GM23338 (cell line): Measurements from ENCODE around the gene REG4.

Experiments used
- CTCF ChIP-seq, 2 experiments: fragments of 200-600 bp in 1 of 2; sonication (generic) in 1 of 2; conservative IDR thresholded peaks; 2 replicates each; pipeline versions ENCODE4 v1.5.1 to v1.6.1; 2016 to 2017; ENCODE audit warnings: antibody characterized with exemption in 2 of 2, low read depth in 2 of 2, mild to moderate bottlenecking in 2 of 2, moderate library complexity in 1 of 2
- ETS1 ChIP-seq: IDR thresholded peaks from 2 replicates; pipeline ENCODE4 v1.6.1; 2016; ENCODE audit warnings: antibody characterized with exemption
- EZH2 ChIP-seq: fragments of 200-600 bp; sonication (generic); IDR thresholded peaks from one replicate; pipeline ENCODE4 v1.8.0; 2017; ENCODE audit warnings: antibody characterized with exemption, mild to moderate bottlenecking, low read depth; ENCODE audit not compliant: unreplicated experiment
- EZH2phosphoT487 ChIP-seq: fragments of 200-600 bp; sonication (generic); IDR thresholded peaks from one replicate; pipeline ENCODE4 v1.8.1; 2018; ENCODE audit warnings: antibody characterized with exemption; ENCODE audit not compliant: unreplicated experiment
- JUNB ChIP-seq: IDR thresholded peaks from one replicate; pipeline ENCODE4 v1.6.1; 2016; ENCODE audit warnings: antibody characterized with exemption; ENCODE audit not compliant: unreplicated experiment
- NANOG ChIP-seq: IDR thresholded peaks from 2 replicates; pipeline ENCODE4 v1.6.1; 2016; ENCODE audit warnings: antibody characterized with exemption, borderline replicate concordance
- POLR2AphosphoS5 ChIP-seq: IDR thresholded peaks from 2 replicates; pipeline ENCODE4 v1.6.1; 2016; ENCODE audit warnings: antibody characterized with exemption, low read depth
- REST ChIP-seq: IDR thresholded peaks from one replicate; pipeline ENCODE4 v1.6.1; 2018; ENCODE audit warnings: antibody characterized with exemption; ENCODE audit not compliant: unreplicated experiment

- no peak for TF ChIP-seq CTCF (conservative IDR thresholded peaks at IDR 0.05; ENCODE audit: low read depth in 2 of 2)
- no peak for TF ChIP-seq JUNB
- TF ChIP-seq REST: no peak
- no peak for TF ChIP-seq EZH2
- no peak for TF ChIP-seq POLR2AphosphoS5
- no peak for TF ChIP-seq ETS1
- no peak for TF ChIP-seq EZH2phosphoT487
- no peak for TF ChIP-seq NANOG
These were observed 3.0 kb upstream of the REG4 start for GRCh38 chr1:119814288-119814687.
